Mesenchymal stem cell (in vitro differentiated cells and primary cell): ENCODE results near the gene LGI1.

Source experiments
- DNase-seq: peaks from one replicate; pipeline ENCODE4 v3.0.0-alpha.2; 2013
- H2AFZ ChIP-seq: one replicate; pipeline ENCODE4 v1.6.1; 2013; ENCODE audit warnings: low read depth, mild to moderate bottlenecking, control low read depth, inconsistent platforms, low read length, moderate library complexity
- H2AK5ac ChIP-seq: 2 replicates; pipeline ENCODE4 v1.6.1; 2013; ENCODE audit warnings: low read length, moderate library complexity, mild to moderate bottlenecking, inconsistent platforms; ENCODE audit not compliant: severe bottlenecking
- H2BK120ac ChIP-seq: one replicate; pipeline ENCODE4 v1.6.1; 2013; ENCODE audit warnings: low read depth, mild to moderate bottlenecking, inconsistent platforms, low read length, moderate library complexity
- H2BK12ac ChIP-seq, 2 experiments: one replicate each; pipeline ENCODE4 v1.6.1; 2013; ENCODE audit warnings: inconsistent platforms in 2 of 2, low read length in 2 of 2, mild to moderate bottlenecking in 2 of 2, moderate library complexity in 2 of 2, control low read depth in 1 of 2
- H2BK15ac ChIP-seq: one replicate; pipeline ENCODE4 v1.6.1; 2013; ENCODE audit warnings: mild to moderate bottlenecking, low read depth, inconsistent platforms; ENCODE audit not compliant: poor library complexity, severe bottlenecking
- H2BK5ac ChIP-seq: 2 replicates; pipeline ENCODE4 v1.6.1; 2013; ENCODE audit warnings: low read depth, mild to moderate bottlenecking, low read length, control low read depth, inconsistent platforms; ENCODE audit not compliant: poor library complexity, severe bottlenecking
- H3K14ac ChIP-seq, 2 experiments: one replicate each; pipeline ENCODE4 v1.6.1; 2013; ENCODE audit warnings: inconsistent platforms in 2 of 2, low read length in 2 of 2, control low read depth in 1 of 2, mild to moderate bottlenecking in 1 of 2, moderate library complexity in 1 of 2
- H3K18ac ChIP-seq, 2 experiments: one replicate each; pipeline ENCODE4 v1.6.1; 2013; ENCODE audit warnings: inconsistent platforms in 2 of 2, low read length in 2 of 2, control low read depth in 1 of 2, low read depth in 1 of 2, mild to moderate bottlenecking in 1 of 2
- H3K23ac ChIP-seq, 2 experiments: one replicate each; pipeline ENCODE4 v1.6.1; 2013; ENCODE audit warnings: inconsistent platforms in 2 of 2, low read length in 2 of 2, mild to moderate bottlenecking in 2 of 2, moderate library complexity in 2 of 2, control low read depth in 1 of 2
- H3K27ac ChIP-seq: 2 replicates; pipeline ENCODE4 v1.5.1; 2013; ENCODE audit warnings: mild to moderate bottlenecking, moderate library complexity, low read length, control low read depth, inconsistent platforms; ENCODE audit not compliant: poor library complexity, severe bottlenecking
- H3K27me3 ChIP-seq, 2 experiments: 2 replicates each; pipeline versions ENCODE4 v1.6.1 to v1.7.0; 2013; ENCODE audit warnings: low read length in 2 of 2, mild to moderate bottlenecking in 2 of 2, moderate library complexity in 2 of 2, control low read depth in 1 of 2, inconsistent platforms in 1 of 2; ENCODE audit not compliant: control insufficient read depth in 1 of 2, insufficient read depth in 1 of 2
- H3K36me3 ChIP-seq, 2 experiments: 2 replicates each; pipeline versions ENCODE4 v1.6.1 to v1.7.0; 2013; ENCODE audit warnings: low read length in 2 of 2, control low read depth in 1 of 2, inconsistent platforms in 1 of 2, low read depth in 1 of 2, mild to moderate bottlenecking in 1 of 2; ENCODE audit not compliant: insufficient read depth in 2 of 2, control insufficient read depth in 1 of 2
- H3K4ac ChIP-seq, 2 experiments: one replicate each; pipeline ENCODE4 v1.6.1; 2013; ENCODE audit warnings: inconsistent platforms in 2 of 2, low read length in 2 of 2, mild to moderate bottlenecking in 2 of 2, moderate library complexity in 2 of 2, control low read depth in 1 of 2, low read depth in 1 of 2
- H3K4me1 ChIP-seq: 2 replicates; pipeline ENCODE4 v1.6.1; 2013; ENCODE audit warnings: low read depth, low read length, control low read depth; ENCODE audit not compliant: control insufficient read depth, insufficient read depth
- H3K4me2 ChIP-seq: 2 replicates; pipeline ENCODE4 v1.6.1; 2013; ENCODE audit warnings: low read length, mild to moderate bottlenecking, inconsistent platforms; ENCODE audit not compliant: poor library complexity, severe bottlenecking
- H3K4me3 ChIP-seq, 2 experiments: 2 replicates each; pipeline versions ENCODE4 v1.5.1 to v1.7.0; 2013; ENCODE audit warnings: low read length in 2 of 2, mild to moderate bottlenecking in 2 of 2, control low read depth in 1 of 2, low read depth in 1 of 2; ENCODE audit not compliant: insufficient read depth in 1 of 2
- H3K79me1 ChIP-seq: replicated peaks from 2 replicates; pipeline ENCODE4 v1.6.1; 2013; ENCODE audit warnings: mild to moderate bottlenecking, control low read depth, low read length, inconsistent platforms; ENCODE audit not compliant: poor library complexity, severe bottlenecking
- H3K9ac ChIP-seq: 2 replicates; pipeline ENCODE4 v1.7.0; 2013; ENCODE audit warnings: mild to moderate bottlenecking, low read length, moderate library complexity
- H3K9me3 ChIP-seq: 2 replicates; pipeline ENCODE4 v1.7.0; 2013; ENCODE audit warnings: mild to moderate bottlenecking, low read length; ENCODE audit not compliant: control insufficient read depth
- H4K8ac ChIP-seq: one replicate; pipeline ENCODE4 v1.6.1; 2013; ENCODE audit warnings: inconsistent platforms, mild to moderate bottlenecking, low read length, moderate library complexity
- H4K91ac ChIP-seq: one replicate; pipeline ENCODE4 v1.6.1; 2013; ENCODE audit warnings: mild to moderate bottlenecking, low read length, inconsistent platforms
- whole genome bisulfite sequencing: methylation state at CpG from one replicate; pipeline ENCODE4 v1.1.7; 2013; ENCODE audit warnings: mixed read lengths; 5-methylcytosine and 5-hydroxymethylcytosine counted together

The LGI1 gene

GRCh38 chr10:93797825-93798224, 40.1 kb downstream of the LGI1 start:
- H3K79me1 ChIP-seq: no peaks in the 10 kb centered on the region
- no peak overlapping the region for H2BK5ac ChIP-seq
- H3K36me3 ChIP-seq: no peaks in the 10 kb centered on the region
- H3K4ac ChIP-seq: no peak overlapping the region
- H4K91ac ChIP-seq: no peak overlapping the region
- H2AK5ac ChIP-seq: no peak overlapping the region
- no peak overlapping the region for H3K18ac ChIP-seq
- H3K4me1 ChIP-seq: no peaks in the 10 kb centered on the region
- H2AFZ ChIP-seq: no peak overlapping the region
- WGBS: 93% methylated on average over 1 of the region's 2 CpGs
- no peak for DNase-seq
- H3K27me3 ChIP-seq: peaks cover 12 to 21% of the 10 kb centered on the region in 2 experiments
- no peak overlapping the region for H3K14ac ChIP-seq
- no peak overlapping the region for H3K27ac ChIP-seq
- no peak overlapping the region for H2BK120ac ChIP-seq
- no peak overlapping the region for H3K9ac ChIP-seq
- H3K9me3 ChIP-seq: no peaks in the 10 kb centered on the region
- H3K4me2 ChIP-seq: no peak overlapping the region
- no peak overlapping the region for H3K23ac ChIP-seq
- H4K8ac ChIP-seq: no peak overlapping the region
- no peak overlapping the region for H3K4me3 ChIP-seq
- H2BK12ac ChIP-seq: no peak overlapping the region
- no peak overlapping the region for H2BK15ac ChIP-seq

- Histone ChIP-seq H3K23ac (no peak overlapping the region), H3K27ac (no peak overlapping the region), H2AFZ (no peak overlapping the region), H3K9me3 (no peaks in the 10 kb centered on the region), H4K8ac (no peak overlapping the region), H2BK15ac (no peak overlapping the region), H3K14ac (no peak overlapping the region), H3K4me2 (no peak overlapping the region), H3K4me3 (no peak overlapping the region), H2BK12ac (peak overlapping the region in 1 of 2 experiments; percentile 61), H3K27me3 (peaks cover 13 to 33% of the 10 kb centered on the region in 2 experiments), H2BK120ac (no peak overlapping the region), H3K18ac (no peak overlapping the region), H2BK5ac (no peak overlapping the region), H4K91ac (no peak overlapping the region), H2AK5ac (no peak overlapping the region), H3K79me1 (no peaks in the 10 kb centered on the region), H3K36me3 (no peaks in the 10 kb centered on the region), H3K9ac (no peak overlapping the region), H3K4me1 (no peaks in the 10 kb centered on the region), H3K4ac (no peak overlapping the region)
- WGBS: 84% methylated on average over 5 of the region's 5 CpGs
- DNase-seq: no peak
Observed at GRCh38 chr10:93799155-93799708, 41.5 kb downstream of the LGI1 start.

- Histone ChIP-seq H2AK5ac (no peak overlapping the region), H3K27ac (no peak overlapping the region), H3K18ac (no peak overlapping the region), H3K4me2 (no peak overlapping the region), H4K8ac (no peak overlapping the region), H2AFZ (no peak overlapping the region), H3K9me3 (no peaks in the 10 kb centered on the region), H2BK12ac (no peak overlapping the region), H2BK5ac (no peak overlapping the region), H3K14ac (no peak overlapping the region), H2BK15ac (no peak overlapping the region), H3K23ac (no peak overlapping the region), H2BK120ac (no peak overlapping the region), H4K91ac (no peak overlapping the region), H3K9ac (no peak overlapping the region), H3K79me1 (no peaks in the 10 kb centered on the region), H3K4me3 (no peak overlapping the region), H3K4ac (no peak overlapping the region), H3K4me1 (no peaks in the 10 kb centered on the region), H3K27me3 (peaks cover 15 to 49% of the 10 kb centered on the region in 2 experiments), H3K36me3 (no peaks in the 10 kb centered on the region)
- no peak for DNase-seq
Observed at GRCh38 chr10:93804200-93804599, 46.5 kb downstream of the LGI1 start.

- WGBS: 60% methylated on average over 2 of the region's 2 CpGs
- Histone ChIP-seq H3K27ac (no peak overlapping the region), H2BK5ac (no peak overlapping the region), H3K4me1 (no peaks in the 10 kb centered on the region), H2BK15ac (no peak overlapping the region), H2BK12ac (no peak overlapping the region), H4K91ac (no peak overlapping the region), H3K9ac (no peak overlapping the region), H4K8ac (no peak overlapping the region), H2AFZ (no peak overlapping the region), H3K23ac (no peak overlapping the region), H3K18ac (no peak overlapping the region), H3K27me3 (peaks cover 8 to 37% of the 10 kb centered on the region in 2 experiments), H3K36me3 (no peaks in the 10 kb centered on the region), H3K14ac (no peak overlapping the region), H2BK120ac (no peak overlapping the region), H3K9me3 (no peaks in the 10 kb centered on the region), H3K79me1 (no peaks in the 10 kb centered on the region), H3K4me2 (no peak overlapping the region), H3K4me3 (no peak overlapping the region), H3K4ac (no peak overlapping the region), H2AK5ac (no peak overlapping the region)
- DNase-seq: no peak
Observed at GRCh38 chr10:93806903-93807302, 49.2 kb downstream of the LGI1 start.
